HFF-Myc (cell line): ENCODE data around the gene ADCY9.

Experiments
- DNase-seq: peaks from one replicate; pipeline ENCODE4 v3.0.0-alpha.2; 2011; ENCODE audit warnings: low read depth; ENCODE audit errors: extremely low read depth
- H3K4me3 ChIP-seq: replicated peaks from 2 replicates; pipeline ENCODE4 v1.5.1; 2011; ENCODE audit warnings: low read depth, mild to moderate bottlenecking, control low read depth, low read length
- CTCF ChIP-seq: IDR thresholded peaks from 2 replicates; pipeline ENCODE4 v1.5.1; 2012; ENCODE audit warnings: mild to moderate bottlenecking, low read depth, low read length, control low read depth; ENCODE audit errors: missing control alignments

The ADCY9 gene

DNA sequence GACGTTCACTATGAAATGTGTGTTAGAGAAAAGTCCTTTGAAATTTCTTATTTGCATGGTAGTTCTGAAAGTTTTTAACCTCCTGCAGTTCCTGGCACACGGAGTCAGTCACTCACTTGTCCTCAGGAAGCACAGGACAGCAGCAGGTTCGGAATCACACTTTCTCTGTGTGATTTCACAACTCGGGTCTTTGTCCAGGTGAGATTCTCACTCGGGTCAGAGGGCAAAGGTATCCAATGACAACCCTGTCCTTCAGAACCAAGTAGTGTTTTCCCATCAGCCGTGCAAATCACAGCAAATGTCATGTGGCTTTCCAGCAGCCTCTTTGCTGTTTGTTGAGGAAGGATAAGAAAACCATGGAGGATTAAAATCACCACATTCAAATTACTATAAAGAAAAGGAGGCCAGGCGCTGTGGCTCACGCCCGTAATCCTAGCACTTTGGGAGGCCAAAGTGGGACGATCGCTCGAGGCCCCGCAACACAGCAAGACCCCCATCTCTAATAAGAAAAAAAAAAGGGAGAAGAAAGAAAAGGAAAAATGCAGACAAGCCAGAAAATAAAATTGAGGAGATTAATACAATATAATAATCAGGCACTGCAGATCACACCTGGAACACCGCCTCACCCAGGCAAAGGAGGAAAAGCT, 22.0 kb downstream of the ADCY9 start:
- no peak for DNase-seq
- no peak overlapping the region for H3K4me3 ChIP-seq
- TF ChIP-seq CTCF: no peak

- H3K4me3 ChIP-seq: no peak overlapping the region
- DNase-seq: no peak
- no peak for TF ChIP-seq CTCF
These were observed 22.6 kb downstream of the ADCY9 start for GRCh38 chr16:4093495-4094126.

DNA sequence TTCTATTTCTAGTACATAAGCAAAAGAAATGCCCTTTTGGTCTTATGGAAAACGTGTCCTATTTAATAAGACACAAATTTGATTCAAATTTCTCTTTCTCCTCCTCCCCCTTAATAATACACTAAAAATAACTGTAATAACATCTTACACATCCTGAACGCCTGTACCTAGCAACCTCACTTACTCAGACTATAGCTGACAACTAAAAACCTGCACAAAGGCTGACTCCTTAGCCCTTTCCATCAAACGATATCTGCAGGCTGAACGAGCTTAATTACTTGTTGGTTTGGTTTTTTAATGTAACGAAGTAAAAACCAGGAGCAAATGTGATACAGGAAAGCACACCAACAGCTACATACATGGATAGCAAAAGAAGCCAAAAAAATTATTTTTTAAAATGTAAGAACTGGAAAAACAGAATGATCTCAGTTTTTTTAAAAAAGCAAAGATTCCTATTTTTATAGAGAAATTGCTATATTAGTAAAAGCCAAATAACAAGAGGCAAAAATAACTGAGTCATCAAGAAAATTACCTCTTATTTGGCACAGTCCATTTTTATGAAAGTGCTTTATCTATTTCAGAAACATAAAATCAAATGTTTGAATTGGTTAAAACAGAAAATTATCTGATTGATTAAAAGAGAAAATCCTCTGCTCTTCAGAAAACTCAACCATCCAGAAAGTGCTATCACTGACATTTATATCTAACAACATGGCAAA, 23.5 kb downstream of the ADCY9 start:
- TF ChIP-seq CTCF: no peak

DNA sequence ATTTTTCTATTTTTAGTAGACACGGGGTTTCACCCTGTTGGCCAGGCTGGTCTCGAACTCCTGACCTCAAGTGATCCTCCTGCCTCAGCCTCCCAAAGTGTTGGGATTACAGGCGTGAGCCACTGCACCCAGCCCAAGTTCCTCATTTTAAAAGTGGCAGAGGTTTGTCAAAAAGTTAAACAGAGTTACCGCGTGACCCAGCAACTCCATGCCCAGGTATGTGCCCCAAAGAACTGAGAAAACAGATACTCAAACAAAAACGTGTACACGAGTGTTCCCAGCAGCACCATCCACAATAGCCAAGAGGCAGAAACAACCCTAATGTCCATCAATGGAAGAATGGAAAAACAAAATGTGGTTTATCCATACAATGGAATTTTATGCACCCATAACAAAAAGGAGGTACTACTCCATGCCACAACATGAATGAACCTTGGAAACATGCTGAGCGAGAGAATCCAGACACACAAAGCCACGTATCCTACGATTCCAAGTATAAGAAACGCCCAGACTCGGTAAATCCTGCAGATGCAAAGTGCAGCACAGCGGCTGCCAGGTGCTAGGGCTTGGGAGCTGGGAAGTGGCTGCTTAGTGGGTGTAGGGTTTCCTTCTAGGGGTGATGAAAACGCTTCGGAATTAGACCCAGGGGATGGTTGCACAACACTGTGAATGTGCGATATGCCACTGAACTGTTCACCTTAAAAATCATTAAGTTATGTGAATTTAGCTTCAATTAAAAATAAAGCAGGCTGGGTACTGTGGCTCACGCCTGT, 24.8 kb downstream of the ADCY9 start:
- no peak for DNase-seq
- H3K4me3 ChIP-seq: no peak overlapping the region
- no peak for TF ChIP-seq CTCF

More for the DNA sequence above, 23.5 kb downstream of the ADCY9 start:
- no peak overlapping the region for H3K4me3 ChIP-seq
- DNase-seq: no peak

- H3K4me3 ChIP-seq: no peak overlapping the region
- no peak for DNase-seq
- TF ChIP-seq CTCF: no peak
These were observed 25.8 kb downstream of the ADCY9 start for GRCh38 chr16:4090351-4090851.

DNA sequence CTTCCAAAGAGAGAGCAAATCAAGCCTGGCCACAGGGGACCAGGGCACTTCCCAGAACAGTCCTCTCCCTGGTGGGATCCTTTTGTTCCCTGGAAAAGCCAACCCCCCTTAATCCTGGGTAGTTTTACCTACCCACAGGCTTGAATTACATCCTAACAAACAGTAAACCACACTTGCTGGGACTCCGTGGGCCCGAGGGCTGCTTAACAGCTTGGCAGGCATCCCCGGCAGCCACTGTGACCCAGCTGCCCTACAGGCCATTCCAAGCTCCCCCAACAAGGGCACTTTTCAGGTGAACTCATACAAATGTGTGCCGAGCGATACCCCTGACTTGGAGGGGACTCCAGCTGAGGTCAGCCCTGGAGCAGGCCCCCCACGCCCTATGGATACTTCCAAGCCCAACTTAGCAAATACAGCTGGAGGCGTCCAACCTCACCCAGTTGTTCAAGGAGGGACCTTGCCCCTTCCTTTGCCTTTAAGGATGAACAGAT, 26.4 kb downstream of the ADCY9 start:
- DNase-seq: no peak

More for the DNA sequence above, 26.4 kb downstream of the ADCY9 start:
- H3K4me3 ChIP-seq: no peak overlapping the region
- no peak for TF ChIP-seq CTCF
